ENCODE data around the gene ANKRD63.

ANKRD63 gene

DNA sequence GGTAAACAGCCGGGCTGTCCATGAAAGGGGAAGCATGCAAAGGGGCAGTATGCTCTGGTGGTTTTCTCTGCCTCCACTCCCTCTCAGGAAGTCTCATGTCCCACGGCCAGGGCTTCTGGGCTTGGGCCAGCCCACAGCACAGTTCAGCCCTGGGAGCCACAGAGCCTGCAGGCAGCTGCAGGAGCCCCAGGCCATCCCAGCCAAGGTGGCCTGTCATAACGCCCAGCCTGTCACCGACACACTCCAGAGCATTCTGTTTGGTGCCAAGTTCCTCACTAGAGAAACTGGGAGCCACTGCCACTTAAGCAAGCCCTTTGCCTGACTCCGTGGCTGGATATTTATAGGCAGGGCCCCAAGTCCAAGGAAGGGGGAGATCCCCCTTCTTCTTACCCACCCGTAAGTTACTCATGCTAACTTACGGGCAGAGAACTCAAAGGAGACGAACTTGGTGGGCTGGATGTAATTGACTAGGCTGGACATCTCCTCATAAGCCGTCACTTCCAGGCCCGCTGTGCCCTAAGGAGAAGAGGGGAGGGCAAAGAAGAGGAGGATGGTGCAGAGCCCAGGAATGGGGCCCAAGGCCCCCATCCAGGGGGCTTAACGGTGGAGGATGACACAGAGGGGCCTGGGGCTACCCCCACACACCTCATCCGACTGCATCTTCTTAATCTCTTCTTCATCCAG, 13.2 kb upstream of the ANKRD63 start:
- DNase-seq (ENCODE audit: low spot score) = no peak

DNA sequence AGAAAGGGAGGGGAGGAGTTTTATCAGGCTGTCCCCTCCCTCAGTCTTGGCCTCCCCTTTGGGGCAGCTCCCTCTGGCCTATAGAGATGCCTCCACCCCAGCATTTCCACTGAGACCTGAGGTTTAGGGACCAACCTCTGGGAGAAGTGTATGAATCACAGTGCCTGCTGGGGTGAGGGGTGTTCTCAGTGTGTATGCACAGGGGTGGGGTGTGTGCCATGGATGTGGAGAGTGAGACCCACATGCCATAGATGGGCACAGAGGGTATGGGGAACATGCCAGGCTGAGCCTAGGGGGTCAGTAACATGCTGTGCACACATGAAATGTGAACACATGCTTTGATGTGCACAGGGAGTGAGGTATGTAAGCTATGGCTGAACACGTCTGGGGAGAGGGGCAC, 12.4 kb upstream of the ANKRD63 start:
- DNase-seq (ENCODE audit: low spot score) = no peak

DNA sequence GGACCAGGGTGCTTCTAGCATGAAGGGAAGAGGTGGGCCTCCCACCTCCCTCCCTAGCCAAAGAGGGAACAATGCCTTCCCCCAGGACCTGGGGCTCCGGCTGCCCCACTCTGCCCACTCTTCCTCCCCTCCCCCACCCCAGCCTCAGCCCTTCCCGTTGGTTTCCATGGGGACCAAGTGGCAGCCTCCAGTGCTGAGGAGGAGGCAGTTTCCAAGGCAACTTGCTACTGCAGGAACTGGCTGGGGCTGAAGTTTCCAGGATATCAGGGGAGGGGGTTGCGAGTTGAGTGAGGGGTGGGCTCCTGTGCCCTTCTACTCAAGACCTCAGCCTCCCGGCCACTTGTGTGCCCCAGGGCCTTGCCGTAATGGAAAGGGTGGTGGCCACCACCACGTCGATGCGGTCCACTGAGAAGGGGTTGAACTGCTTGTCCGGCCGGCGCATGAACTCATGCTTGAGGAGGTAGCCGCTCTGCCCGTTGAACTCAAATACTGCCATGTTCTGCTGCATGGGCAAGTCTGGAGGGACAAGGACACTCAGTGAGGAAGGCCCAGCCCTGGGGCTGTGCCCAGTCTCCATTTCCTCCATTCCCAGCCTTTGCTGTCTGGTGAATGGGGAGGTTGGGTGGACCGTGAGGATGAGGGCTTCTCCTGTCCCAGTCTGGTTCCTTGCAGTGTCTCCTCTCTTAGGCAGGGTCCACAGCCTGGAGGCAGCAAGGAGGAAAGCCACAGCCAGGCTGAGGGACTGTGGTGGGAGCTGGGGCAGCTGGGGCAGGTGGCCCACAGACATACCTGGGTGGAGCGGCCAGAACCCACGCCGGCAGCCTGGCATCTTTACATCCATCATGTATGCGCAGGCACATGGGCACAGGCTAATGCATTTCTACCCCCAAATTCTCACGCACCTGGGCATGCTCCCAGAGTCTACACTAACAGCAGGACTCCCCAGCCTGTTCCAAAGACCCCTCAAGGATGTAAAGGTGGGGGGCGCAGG, 11.3 kb upstream of the ANKRD63 start:
- DNase-seq (ENCODE audit: low spot score) = no peak

DNA sequence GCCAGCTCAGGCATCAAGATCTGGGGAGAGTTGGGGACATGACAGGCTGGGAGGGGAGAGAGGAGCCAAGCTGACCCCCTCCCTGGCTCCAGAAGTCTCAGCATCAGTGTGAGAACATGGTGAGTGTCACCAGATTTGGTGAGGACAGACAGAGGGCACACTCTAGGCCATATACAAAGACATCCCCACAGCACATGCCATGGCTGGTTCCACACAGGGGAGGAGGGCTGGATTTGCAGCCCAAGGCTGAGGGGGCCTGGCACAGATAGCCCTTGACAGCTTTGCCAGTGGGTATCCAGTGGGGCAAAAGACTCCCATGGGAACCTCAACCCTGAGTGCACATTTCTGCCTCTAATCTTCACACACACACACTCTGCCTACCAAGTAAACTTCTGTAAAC, 10.1 kb upstream of the ANKRD63 start:
- DNase-seq (ENCODE audit: low spot score) = no peak

DNA sequence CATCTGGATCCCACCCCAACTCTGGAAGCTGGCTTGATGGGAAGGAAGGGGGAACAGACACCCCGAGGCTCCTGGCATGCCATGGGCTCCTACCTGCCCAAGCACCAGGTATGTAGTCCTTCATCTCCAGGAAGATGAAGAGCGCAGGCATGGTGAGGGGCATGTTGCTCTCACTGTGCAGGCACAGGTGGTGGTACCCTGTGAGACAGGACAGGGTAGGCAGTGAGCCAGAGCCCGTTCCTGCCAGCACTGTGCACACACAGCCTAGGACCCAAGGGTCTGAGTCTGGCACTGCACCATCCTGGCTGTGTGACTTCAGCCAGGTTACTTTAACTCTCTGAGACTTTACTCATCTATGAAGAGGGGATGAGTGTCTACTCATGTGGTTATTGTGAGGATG, 9.4 kb upstream of the ANKRD63 start:
- DNase-seq (ENCODE audit: low spot score) = no peak

DNA sequence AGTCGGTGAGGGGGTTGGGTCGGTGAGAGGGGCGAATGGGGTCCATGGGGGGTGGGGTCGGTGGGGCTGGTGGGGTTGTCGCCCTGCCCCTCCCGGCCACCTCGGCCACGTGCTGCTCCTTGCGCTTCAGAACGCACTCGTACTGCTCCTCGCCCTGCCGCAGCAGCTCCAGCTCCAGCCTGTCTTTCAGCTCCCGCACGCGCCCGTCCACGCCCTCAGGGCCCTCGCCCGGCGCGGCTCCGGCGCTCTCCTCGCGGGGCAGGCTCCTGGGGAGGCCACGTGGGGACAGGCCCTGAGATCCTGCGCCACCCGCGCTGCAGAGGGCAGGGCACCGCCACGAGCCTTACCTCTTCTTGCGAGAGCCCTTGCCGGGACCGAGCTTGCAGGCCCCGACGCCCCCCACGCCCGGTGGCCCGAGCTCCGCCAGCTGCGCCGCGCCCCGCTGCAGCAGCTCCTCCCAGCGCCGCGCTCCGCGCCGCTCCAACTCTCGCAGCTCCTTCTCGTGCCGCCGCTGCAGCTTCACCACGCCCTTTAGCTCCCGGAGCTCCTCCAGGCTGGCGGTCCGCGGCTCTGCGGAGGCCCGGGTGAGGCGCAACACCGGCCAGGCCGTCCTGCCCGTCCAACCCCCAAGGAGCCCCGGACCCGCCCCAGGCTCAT, 8.2 kb upstream of the ANKRD63 start:
- DNase-seq (ENCODE audit: low spot score) = no peak

DNA sequence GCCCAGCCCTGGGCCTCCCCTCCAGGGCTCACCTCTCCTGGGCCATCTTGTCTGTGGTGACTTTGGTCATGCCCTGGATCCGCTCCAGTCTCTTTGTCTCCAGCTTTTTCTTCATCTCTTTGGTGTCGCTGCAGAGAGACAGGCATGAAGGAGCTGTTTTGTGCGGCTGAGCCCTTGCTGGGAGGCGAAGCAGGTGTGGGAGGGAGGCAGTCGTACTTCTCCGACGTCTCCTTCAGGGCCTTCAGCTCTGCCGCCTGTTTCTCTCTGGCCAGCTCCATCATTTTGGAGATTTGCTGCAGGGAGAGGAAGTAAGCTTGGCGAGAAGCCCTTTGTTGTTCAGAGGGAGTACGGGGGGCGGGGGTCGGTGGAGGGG, 7.7 kb upstream of the ANKRD63 start:
- DNase-seq (ENCODE audit: low spot score) = no peak

DNA sequence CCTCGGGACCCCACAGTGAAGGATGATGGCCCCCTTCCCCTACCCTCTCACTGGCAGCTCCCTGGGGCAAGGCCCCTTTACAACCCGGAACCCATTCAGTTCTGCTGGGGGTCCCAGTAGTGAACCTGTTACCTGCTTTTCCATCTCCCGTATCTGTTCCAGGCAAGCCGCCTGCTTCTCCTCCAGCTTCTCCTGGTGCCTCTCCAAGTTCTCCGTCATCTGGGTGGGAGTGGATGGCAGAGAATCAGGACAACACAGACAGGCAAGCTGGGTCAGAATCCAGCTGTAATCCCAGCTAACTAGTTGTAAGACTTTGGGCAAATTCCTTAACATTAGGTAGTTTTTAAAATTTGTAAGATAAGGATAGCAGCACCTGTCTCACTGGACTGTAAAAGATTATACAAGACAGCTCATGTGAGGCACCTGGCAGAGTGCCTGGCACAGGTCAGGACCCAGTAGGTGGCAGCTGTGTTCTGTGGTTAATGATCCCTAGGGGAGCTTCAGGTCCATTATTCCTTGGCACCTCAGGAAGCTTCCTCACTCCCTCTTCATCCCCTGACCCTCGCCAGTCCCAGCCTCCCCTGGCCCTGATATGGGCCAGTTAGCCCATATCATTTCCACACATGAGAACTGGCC, 6.4 kb upstream of the ANKRD63 start:
- DNase-seq (ENCODE audit: low spot score) = no peak

DNA sequence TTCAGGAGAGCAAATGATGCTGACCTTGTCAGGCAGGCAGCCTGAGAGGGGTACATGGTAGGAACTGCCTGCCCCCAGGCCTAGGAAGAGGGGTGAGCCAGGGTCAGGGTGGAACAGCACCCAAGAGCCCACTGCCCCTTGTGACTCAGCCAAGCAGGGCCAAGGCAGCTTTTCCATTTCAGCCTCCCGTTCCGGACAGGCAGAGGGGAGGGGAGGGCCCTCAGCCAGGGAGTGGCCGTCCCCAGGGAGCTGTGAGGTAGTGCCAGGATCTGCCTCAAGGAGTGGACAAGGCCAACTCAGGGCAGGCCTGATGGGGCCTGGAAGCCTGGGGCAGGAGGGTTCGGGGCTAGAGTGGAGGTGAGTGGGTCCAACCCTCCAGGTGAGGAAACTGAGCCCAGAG, 5.1 kb upstream of the ANKRD63 start:
- DNase-seq (ENCODE audit: low spot score) = no peak

DNA sequence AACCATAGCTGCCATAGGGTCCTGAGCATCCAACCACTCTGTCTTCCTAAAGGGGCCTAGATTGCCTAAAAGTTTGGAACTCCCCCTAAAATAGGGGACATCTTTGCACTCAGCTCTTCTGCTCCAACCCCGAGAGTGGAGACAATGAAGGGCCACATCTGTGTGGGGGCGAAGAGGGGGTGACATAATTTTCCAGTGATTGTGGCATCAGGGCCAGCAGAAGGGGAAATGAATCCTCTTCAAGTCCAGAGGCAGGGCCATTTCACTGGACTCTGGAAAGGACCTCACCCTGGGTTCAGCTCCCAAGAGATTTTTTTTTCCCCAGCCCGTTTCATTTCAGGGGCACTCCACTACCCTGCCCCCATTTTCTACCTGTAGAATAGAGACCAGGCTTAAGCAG, 4.6 kb upstream of the ANKRD63 start:
- DNase-seq (ENCODE audit: low spot score) = no peak

DNA sequence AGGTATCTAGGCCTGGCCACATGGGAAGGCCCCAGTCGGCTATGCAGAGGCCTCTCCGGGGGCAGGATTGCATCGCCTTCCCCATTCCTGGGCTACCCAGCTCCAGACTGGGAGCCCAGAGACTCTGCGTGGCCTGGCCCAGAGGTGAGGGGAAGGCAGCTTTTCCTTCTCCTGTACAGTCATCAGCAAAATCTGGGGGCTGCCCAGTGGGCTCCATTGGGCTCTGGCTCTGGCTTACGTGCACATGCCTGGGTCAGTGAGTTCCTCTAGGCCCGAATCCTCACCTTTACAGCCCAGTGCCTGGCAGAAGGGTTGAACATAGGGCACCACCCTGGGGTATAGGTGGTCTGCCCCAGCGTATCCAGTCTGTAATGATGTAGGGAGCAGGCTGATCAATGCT, 3.9 kb upstream of the ANKRD63 start:
- DNase-seq (ENCODE audit: low spot score) = no peak

DNA sequence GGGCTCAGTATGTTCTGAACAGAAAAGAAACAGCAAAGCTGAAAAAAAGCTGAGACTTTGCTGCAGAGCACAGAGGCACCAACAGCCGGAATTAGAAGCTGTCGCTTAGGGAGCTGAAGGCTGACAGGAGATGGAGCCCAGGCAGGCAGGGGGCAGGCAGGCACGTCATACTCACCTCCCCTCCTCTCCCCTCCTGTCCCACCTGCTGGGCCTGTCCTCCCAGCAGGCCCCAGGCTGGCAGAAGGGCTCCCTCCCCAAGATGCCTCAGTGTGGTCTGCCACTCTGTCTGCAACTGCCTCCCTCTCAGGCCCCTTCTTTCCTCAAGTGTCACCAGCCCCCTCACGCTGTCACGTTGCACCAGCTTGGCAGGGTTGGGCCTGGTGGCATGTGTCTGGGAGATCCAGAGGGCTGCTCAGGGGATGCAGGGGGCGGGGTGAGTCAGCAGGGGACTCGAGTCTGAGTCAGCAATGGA, 3.2 kb upstream of the ANKRD63 start:
- no peak for DNase-seq (ENCODE audit: low spot score)

DNA sequence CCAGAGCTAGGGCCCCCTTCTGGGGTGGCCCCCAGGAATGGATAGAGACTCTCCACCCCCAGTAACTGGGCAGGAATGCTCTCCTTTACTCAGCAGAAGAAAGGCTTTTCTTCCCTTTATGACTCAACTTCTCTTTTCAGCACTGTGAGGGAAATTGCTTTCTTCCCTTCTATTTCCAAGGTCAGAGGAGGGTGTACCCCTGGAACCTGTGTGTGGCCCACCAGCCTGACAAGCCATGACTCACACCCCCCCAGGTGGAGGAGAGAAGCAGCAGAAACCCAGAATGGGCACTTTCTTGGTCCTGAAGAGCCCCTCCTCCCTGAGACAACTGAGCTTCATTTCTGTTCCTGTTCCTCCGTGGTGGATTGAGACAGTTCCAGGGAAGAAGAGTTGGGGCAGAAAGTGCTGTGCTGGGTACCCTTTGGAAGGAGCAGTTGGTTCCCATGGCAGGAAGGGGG, 2.7 kb upstream of the ANKRD63 start:
- DNase-seq (ENCODE audit: low spot score) = no peak

DNA sequence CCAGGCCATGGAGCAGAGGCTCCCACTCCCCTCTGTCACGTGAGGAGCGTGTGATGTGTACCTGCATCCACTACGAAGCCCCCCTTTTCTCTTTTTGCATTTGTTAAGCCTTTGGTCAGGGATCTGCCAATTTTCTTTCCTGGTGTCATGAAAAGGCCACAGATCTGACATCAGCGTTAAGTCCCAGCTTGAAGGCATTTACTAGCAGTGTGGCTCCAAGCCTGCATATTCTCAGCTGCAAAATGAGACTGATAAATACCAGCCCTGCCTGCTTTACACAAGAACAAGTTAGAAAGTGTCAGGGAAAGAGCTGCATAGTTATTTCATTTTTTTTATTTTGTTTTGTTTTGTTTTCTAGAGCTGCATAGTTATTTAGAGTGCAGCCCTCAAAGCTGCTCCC, 2.3 kb upstream of the ANKRD63 start:
- DNase-seq (ENCODE audit: low spot score) = no peak

DNA sequence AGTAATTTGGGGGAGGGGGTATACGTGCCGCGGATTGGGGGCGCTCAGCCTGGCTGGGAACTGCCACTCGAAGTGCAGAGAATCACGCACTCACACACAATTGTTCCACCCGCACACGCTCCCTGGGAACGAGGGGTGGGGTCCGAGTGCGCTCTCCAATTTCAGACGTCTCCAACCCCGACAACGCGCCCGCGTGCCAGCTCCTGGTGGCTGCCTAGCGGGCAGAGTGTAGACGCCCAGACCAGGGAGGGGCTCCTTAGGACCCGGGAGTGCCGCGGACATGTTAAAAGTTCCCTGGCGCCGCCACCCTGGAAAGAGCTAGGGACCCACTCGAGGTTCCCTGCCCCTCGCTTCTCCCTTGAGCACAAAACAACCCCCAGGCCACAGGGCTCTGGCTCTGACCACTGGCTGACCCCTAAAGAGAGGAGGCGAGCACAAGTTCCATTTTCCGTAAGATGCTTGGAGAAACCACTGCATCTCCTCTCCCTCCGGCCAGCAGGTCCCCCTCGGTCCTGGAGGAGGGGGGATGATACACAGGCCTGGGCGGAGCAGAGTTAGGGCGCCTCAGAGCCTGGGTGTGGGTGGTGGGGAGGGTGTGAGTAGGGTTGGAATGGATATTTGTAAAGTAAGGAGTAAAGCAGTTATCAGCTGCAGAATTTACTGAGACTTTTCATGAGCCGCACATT, 894 bp upstream of the ANKRD63 start:
- DNase-seq (ENCODE audit: low spot score) = no peak

DNA sequence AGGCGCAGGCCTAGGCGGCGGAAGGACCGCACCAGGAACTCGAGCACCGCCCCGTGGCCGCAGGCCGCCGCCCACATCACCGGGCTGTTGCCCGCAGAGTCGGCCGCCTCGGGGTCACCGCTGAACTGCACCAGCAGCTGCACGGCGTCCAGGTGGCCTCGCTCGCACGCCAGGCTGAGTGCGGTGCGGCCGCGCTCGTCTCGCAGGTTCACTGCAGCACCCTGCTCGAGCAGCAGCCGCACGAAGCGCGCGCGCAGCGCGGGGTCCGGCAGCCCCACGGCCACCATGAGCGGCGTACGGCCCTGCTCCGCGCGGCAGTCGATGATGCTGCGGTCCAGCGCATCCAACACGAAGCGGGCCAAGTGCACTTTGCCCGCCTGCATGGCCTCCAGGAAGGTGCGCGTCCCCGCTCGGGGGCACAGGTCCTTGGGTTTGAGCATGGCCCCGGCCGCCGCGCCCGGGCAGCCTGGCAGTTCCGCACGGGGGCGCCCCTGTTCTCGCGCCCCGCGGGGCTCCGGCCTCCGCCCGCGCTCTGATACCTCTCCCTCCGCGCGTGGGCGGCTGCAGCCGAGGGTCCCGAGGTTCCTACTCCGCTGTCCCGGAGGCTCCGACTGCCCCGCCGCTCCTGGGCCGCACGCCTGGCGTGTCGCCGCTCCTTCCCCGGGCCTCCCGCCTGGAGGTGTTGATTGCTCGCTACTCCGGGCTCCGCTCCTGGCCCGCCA, 556 bp downstream of the ANKRD63 start:
- DNase-seq (ENCODE audit: low spot score) = no peak

DNA sequence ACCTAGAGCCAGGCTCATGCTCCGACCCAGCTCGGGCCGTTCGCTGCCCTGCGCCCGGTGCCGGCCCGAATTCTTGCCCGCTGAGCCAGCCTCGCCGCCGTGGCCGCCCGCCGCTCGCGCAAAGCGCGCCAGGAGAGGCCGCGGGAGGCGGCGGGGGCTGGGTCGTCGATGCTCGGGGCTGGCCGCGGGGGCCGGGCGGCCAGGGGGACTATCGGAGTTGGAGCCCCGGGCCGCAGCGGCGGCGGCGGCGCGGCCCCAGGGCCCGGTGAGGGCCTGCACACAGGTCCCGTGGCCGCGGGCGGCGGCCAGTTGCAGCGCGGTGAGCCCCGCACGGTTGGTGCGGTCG, 1.1 kb downstream of the ANKRD63 start:
- no peak for DNase-seq (ENCODE audit: low spot score)

DNA sequence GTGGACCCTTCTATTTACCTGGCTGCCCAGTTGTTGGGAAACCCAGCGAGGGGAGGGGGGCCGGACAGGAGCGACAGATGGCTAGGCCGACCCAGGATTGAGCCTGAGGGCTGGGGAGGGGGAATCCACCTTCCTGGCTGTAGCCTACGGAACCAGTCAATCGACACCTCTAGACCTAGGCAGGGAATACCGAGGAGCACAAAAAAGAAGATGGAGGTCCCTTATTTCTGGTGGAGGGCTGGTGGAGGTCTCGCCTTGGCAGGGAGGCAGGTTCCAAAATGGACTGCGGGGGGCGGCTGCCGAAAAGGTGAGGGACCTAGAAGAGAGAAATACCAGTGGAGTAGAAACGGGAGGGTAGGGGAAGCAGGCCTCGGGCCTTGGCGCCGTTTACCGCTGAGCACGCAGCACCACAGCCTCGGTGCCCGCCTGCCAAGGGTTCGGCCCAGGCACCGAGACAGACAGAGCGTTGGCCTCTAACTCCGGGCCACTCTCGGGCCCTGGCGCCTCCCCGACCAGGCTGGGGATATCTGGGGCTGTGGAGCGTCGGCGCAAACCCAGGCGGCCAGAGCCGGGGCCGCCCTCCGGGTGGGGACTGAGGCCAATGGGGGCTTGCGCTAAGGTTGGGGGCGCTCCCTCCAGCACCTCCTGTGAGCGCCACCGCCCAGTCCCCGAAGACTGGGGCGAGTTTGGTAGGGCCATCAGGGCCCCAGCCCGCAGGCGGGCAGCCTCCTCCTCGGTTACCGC, 1.6 kb downstream of the ANKRD63 start:
- DNase-seq (ENCODE audit: low spot score) = no peak

DNA sequence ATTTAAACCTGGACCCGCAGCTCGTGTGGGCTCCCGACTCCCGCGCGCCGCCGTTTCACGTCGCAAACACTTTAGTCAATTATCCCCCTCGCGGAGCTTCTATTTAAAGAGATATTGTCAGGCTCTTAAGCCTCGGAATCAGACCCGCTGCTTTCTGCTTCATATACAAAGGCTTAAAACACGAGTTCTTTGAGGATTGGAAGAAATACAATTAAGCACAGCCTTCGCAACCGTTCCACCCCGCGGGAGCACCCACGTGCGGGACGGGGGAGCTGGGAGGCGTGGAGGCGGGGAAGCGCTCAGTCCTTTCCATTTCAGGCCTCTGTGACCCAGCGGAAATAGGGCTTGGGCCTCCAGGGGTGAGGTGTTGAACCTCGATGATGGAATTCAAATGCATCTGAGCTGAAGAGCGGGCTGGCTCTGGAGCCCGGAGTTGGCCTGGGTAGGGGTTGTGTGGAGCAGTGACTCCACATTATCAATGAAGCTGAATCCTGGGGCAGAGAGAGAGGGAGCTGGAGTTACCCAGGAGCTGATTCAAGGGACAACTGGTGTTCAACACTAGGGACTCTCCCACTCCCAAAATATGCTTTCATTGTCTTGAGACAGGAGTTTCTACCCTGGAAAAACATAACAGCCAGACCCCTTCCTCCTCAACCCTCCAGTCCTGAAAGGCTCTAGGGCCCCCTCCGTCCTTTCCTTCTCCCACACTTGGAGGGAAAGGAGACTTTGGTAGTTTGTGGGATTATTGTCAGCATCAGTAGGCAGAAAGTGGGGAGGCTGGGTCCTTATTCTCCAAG, 2.4 kb downstream of the ANKRD63 start:
- DNase-seq (ENCODE audit: low spot score) = no peak

Measured in pons (tissue), 1 donor.